ENCODE measurements around the gene KLHL2.

Gene KLHL2

GRCh38 chr4:165185448-165185847 lies 21.9 kb upstream of the KLHL2 start:
- H3K36me3 ChIP-seq (ENCODE audit: insufficient read depth) = no peaks in the 10 kb centered on the region
- H3K4me1 ChIP-seq (ENCODE audit: low read depth, poor library complexity, severe bottlenecking) = no peaks in the 10 kb centered on the region
- TF ChIP-seq, protein P1, sequence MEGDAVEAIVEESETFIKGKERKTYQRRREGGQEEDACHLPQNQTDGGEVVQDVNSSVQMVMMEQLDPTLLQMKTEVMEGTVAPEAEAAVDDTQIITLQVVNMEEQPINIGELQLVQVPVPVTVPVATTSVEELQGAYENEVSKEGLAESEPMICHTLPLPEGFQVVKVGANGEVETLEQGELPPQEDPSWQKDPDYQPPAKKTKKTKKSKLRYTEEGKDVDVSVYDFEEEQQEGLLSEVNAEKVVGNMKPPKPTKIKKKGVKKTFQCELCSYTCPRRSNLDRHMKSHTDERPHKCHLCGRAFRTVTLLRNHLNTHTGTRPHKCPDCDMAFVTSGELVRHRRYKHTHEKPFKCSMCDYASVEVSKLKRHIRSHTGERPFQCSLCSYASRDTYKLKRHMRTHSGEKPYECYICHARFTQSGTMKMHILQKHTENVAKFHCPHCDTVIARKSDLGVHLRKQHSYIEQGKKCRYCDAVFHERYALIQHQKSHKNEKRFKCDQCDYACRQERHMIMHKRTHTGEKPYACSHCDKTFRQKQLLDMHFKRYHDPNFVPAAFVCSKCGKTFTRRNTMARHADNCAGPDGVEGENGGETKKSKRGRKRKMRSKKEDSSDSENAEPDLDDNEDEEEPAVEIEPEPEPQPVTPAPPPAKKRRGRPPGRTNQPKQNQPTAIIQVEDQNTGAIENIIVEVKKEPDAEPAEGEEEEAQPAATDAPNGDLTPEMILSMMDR (conservative IDR thresholded peaks at IDR 0.05; ENCODE audit: low read depth, low read length) = no peak
- H3K4me2 ChIP-seq = no peak overlapping the region
- no peaks in the 10 kb centered on the region for H4K20me1 ChIP-seq (ENCODE audit: insufficient read depth)
- H3K79me2 ChIP-seq (ENCODE audit: insufficient read depth, low read depth) = no peaks in the 10 kb centered on the region
- H2AFZ ChIP-seq (ENCODE audit: low read depth) = no peak overlapping the region
- no peak overlapping the region for H3K27ac ChIP-seq
- no peak overlapping the region for H3K4me3 ChIP-seq (IDR thresholded peaks at IDR 0.05; ENCODE audit: insufficient read depth, low read depth, low read length)
- no peaks in the 10 kb centered on the region for H3K27me3 ChIP-seq (ENCODE audit: insufficient read depth, low read depth)
- no peak overlapping the region for H3K9ac ChIP-seq

DNA sequence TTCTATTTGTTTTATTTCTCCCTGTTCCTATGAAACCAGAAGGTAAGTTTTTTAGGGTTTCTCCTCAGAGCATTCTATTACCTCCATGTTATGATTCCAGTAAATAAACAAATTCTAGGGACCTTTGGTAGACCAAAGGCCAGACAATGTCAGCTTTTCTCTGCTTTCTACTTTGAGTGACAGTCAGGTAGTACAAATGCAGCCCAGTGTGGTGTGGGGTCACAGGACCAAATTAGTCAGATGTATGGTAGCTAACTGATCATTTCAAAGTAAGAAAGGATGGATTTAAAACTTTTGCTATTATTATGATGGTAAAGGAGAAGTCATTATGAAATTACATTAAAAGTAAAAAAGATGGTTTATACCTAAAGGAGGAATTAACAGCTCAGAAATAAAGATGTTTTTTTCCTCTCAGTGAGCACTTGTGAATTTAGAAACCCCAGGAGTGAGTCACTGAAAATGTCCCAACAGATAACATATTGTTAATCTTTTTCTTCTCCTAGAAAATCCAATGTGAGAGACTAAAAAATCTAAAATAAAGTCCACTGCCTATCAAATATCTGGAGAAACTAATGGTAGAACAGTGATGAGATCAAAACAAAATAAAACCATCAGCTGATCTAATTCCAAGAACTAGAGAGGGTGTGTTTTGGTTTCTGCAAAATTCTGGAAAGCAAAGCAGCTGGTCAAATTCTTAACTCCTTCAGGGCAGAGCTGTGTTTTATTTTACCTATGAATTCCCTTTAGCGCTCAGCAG lies 16.6 kb upstream of the KLHL2 start:
- TF ChIP-seq, protein P1 (conservative IDR thresholded peaks at IDR 0.05; ENCODE audit: low read depth, low read length) = no peak
- Histone ChIP-seq H3K4me2 (no peak overlapping the region), H3K4me1 (ENCODE audit: low read depth, poor library complexity, severe bottlenecking) (no peaks in the 10 kb centered on the region), H2AFZ (ENCODE audit: low read depth) (no peak overlapping the region), H3K27me3 (ENCODE audit: insufficient read depth, low read depth) (no peaks in the 10 kb centered on the region), H3K9ac (no peak overlapping the region), H3K27ac (no peak overlapping the region), H3K79me2 (ENCODE audit: insufficient read depth, low read depth) (no peaks in the 10 kb centered on the region), H3K36me3 (ENCODE audit: insufficient read depth) (no peaks in the 10 kb centered on the region), H4K20me1 (ENCODE audit: insufficient read depth) (no peaks in the 10 kb centered on the region), H3K4me3 (IDR thresholded peaks at IDR 0.05; ENCODE audit: insufficient read depth, low read depth, low read length) (no peak overlapping the region)

- H3K36me3 ChIP-seq (ENCODE audit: insufficient read depth) = no peaks in the 10 kb centered on the region
- no peaks in the 10 kb centered on the region for H3K4me1 ChIP-seq (ENCODE audit: low read depth, poor library complexity, severe bottlenecking)
- H3K79me2 ChIP-seq (ENCODE audit: insufficient read depth, low read depth) = no peaks in the 10 kb centered on the region
- no peak overlapping the region for H2AFZ ChIP-seq (ENCODE audit: low read depth)
- H3K27me3 ChIP-seq (ENCODE audit: insufficient read depth, low read depth) = no peaks in the 10 kb centered on the region
- H3K4me3 ChIP-seq (IDR thresholded peaks at IDR 0.05; ENCODE audit: insufficient read depth, low read depth, low read length) = no peak overlapping the region
- no peak overlapping the region for H3K27ac ChIP-seq
- H4K20me1 ChIP-seq (ENCODE audit: insufficient read depth) = no peaks in the 10 kb centered on the region
- H3K4me2 ChIP-seq = no peak overlapping the region
- no peak overlapping the region for H3K9ac ChIP-seq
- TF ChIP-seq, protein P1 (conservative IDR thresholded peaks at IDR 0.05; ENCODE audit: low read depth, low read length) = no peak
Measured at GRCh38 chr4:165191348-165191656, 16.1 kb upstream of the KLHL2 start.

GRCh38 chr4:165191814-165192499 lies 15.4 kb upstream of the KLHL2 start:
- no peak overlapping the region for H3K9ac ChIP-seq
- TF ChIP-seq, protein P1 (conservative IDR thresholded peaks at IDR 0.05; ENCODE audit: low read depth, low read length) = no peak
- no peak overlapping the region for H2AFZ ChIP-seq (ENCODE audit: low read depth)
- H3K4me3 ChIP-seq (IDR thresholded peaks at IDR 0.05; ENCODE audit: insufficient read depth, low read depth, low read length) = no peak overlapping the region
- no peaks in the 10 kb centered on the region for H3K79me2 ChIP-seq (ENCODE audit: insufficient read depth, low read depth)
- no peaks in the 10 kb centered on the region for H4K20me1 ChIP-seq (ENCODE audit: insufficient read depth)
- no peaks in the 10 kb centered on the region for H3K36me3 ChIP-seq (ENCODE audit: insufficient read depth)
- no peak overlapping the region for H3K4me2 ChIP-seq
- no peaks in the 10 kb centered on the region for H3K4me1 ChIP-seq (ENCODE audit: low read depth, poor library complexity, severe bottlenecking)
- H3K27ac ChIP-seq = no peak overlapping the region
- no peaks in the 10 kb centered on the region for H3K27me3 ChIP-seq (ENCODE audit: insufficient read depth, low read depth)
